NCI-H510A (cell line): Measurements from ENCODE around the gene RARRES2.

Experiments used
- DNase-seq: peaks from one replicate; lab custom pipeline; 2025; lab: John Stamatoyannopoulos, UW

Gene RARRES2

DNA sequence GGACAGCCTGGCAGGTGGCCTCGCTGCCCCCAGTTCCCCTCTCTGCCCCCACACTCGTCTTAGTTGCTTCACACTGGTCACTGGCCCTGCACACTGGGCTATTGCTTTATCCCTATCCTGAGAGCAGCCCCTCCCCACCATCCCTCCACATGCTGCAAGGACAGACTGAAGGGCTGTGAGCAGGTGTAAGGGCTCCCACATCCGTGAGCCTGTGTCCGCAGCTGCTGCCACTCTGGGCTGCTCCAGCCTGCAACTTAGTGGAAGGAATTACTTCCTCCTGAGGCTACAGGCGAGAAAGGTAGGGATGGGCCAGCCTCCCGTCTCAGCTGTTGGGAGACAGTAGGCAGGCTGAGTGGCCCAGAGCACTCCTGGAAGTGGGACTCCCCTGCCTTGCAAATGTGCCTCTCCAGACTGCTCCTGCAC, 3.8 kb downstream of the RARRES2 start:
- DNase-seq, result no peak

DNA sequence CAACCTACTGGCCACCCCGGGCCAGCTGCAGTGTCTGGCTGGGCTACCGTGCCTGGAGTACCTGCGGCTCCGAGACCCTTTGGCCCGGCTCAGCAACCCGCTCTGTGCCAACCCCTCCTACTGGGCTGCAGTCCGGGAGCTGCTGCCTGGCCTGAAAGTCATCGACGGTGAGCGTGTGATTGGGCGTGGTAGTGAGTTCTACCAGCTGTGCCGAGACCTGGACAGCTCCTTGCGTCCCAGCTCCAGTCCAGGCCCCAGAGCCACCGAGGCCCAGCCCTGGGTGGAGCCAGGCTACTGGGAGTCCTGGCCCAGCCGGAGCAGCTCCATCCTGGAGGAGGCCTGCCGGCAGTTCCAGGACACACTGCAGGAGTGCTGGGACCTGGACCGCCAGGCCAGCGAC, 4.2 kb downstream of the RARRES2 start:
- no peak for DNase-seq

DNA sequence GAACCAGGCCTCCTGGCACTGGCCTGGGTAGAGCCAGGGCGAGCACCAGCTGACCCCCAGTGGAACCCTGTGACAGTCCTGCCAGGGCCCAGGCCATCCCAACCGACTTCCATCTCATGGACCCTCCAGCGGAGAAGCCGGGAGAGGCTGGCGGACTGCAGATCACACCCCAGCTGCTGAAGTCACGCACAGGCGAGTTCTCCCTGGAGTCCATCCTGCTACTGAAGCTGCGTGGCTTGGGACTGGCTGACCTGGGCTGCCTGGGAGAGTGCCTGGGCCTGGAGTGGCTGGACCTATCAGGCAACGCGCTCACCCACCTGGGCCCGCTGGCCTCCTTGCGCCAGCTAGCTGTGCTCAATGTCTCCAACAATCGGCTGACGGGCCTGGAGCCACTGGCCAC, 4.7 kb downstream of the RARRES2 start:
- no peak for DNase-seq

DNA sequence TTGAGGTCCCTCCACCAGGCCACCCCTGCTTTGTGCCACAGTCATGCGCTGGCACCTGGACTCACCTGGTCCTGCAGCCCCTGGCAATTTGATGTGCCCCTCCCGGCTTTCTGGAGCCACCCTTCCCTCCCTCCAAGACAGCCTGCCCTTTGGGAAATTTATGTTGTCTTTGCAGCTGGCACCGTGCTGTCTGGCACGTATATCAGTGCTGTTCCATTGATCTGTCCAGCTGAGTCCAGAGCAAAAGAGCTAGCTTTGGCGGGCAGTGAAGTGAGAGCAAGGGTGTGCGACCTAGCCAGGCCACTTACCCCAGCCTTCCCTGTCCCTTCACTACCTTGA, 5.7 kb downstream of the RARRES2 start:
- DNase-seq, result no peak

DNA sequence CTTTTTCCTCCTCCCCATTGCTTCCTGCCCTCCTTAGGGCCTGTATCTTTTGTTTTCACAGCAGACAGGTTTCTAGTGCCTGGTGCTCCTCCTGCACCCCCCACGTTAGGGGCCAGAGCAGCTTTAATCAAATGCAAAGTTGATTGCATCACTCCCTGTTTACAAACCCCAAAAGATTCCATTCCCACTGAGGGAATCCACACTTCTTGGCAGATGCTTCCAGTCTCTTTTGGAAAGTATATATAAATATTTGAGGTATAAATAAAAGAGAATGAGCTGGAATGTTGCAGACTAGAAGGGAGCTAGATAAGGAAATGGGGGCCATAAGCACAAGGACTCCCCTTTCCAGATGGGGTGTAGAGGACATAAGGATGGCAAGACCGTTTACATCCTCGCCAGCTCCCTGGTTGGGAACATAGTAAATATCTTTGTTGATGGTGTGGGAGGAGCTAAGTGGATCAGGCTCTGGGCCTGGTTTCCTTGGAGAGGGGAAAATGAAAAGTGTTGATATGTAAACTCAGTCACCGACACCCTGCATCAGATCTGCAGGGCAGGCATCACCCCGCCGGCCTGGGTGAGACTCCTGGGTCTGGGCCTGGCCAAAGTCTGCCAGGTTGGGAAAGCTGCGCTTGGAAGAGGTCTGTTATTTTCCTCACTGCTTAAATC, 6.2 kb downstream of the RARRES2 start:
- DNase-seq, result no peak

DNA sequence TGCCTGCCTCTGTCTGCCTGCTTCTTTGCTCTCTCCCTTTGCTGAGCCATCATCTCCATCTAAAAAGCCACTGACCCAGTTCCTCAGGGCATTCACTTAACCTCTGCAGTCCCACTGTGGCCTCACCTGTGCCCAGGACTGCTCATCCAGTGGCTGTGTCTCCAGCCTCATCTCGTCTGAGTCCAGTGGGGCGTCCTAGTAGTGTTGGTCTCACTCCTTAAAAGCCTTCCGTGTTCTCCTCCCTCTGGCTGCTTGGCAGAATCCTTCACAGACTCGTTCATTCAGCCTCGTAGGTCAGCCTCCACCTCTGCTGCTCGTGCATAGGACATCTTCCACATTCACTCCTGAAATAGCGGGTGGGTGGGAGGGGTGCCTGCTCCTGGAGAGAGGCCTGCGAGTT, 7.3 kb downstream of the RARRES2 start:
- no peak for DNase-seq

DNA sequence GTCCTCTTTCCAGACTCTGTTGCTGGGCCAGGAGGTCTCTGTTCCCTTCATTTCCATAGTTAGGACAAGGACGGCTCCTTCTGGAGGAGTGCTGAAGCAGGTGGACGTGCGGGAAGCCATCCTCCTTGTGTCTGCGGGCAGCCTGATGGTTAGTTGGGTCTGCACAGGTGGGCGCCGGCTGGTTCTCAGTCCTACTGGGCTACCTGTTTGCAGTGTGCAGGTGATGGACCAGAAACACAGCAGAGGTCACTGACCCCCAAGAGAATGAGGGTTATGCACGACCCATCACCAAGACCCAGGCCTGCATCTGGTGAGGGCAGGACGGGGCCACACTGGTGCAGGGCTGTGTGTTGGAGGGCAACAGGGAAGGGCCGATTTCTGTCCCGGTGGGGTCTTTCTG, 7.8 kb downstream of the RARRES2 start:
- DNase-seq, result no peak

DNA sequence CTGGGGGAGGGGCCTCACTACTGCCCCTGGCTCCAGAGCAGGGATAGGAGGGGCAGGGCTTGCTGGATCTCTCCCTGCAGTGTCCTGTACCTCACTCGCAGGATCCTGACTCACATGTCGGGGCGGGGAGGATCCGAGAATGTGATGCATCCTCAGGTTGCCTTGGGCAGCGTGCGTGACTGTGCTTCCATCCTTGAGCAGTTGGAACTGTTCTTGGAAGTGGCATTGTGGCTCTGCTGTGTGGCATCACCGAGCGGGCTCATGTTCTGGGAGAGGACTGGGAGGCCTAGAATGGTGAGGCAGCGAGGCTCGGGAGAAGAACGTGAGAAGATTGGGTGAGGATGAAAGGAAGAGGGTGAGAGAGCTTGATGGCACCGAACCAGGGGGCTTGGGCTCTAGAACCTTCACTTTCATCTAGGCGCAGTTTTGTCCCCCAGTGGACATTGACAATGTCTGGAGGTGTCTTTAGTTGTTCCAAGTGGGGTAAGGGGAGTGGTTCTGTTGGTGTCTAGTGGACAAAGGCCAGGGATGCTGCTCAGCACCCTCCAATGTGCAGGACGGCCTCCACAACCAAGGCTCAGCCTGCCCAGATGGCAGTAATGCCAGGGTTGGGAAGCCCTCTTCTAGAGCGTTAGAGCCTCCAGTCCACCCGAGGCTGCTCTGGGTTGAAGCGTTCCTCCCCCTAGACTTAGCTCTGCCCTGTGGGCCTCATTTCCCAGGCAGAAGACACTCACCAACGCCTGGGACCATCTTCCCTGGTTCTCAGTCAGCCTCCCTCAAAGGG, 8.4 kb downstream of the RARRES2 start:
- DNase-seq, result no peak

DNA sequence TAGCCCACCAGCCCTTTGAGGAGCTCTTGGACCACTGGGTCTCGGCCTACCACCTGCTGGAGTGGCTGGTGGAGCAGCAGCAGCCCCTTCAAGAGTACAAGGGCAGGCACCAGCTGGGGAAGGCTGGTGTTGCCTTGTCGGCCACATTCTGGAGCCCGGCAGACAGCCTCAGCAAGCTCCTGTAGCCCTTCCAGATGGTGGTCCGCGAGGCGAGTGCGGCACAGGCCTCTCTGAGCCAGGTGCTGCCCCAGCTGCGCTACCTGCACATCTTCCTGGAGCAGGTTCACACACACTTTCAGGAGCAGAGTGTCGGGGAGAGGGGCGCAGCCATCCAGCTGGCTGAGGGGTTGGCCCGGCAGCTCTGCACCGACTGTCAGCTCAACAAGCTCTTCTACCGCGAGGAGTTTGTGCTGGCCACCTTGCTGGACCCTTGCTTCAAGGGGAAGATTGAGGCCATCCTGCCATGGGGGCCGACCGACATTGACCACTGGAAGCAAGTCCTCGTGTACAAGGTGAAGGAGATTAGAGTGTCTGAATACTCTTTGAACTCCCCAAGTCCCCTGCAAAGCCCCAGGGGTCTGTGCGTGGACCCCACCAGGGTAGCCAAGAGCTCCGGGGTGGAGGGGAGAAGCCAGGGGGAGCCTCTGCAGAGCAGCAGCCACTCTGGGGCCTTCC, 11.1 kb downstream of the RARRES2 start:
- DNase-seq, result no peak

DNA sequence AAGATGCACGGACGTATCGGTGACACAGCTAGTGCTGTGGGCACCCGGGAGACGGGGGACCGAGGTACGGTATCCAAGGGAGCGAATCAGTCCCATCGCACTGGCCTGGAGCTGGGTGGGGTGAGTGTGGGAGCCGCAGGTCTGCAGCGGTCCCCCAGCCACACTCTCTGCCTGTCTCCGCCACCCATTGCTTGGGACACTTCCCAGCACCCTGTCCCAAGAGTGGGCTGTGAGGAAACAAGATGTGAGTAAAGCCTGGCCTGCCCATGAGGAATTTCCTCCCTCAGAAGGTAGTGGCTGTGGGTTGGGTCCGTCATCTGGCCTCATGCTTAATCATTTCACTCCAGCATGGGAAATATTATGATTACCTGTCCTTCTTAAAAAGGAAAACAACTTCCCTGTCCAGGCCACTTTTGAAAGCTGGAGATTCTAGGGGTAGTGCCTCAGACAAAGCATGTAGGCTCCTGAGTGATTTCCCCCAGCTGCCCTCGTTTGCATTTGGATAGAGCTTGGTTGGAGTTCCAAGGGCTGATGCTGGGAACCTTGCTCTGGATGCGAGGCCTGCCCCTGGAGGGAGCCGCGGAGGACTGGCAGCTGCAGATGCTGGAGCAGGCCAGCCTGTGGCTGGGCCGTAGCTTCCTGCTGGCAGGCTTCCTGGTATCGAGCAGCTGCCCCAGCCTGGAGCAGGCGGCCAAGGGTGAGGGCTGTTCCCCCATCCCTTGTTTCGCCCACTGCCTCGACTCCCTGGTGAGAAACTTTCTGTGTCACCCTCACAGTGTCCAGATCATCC, 11.9 kb downstream of the RARRES2 start:
- DNase-seq, result no peak

DNA sequence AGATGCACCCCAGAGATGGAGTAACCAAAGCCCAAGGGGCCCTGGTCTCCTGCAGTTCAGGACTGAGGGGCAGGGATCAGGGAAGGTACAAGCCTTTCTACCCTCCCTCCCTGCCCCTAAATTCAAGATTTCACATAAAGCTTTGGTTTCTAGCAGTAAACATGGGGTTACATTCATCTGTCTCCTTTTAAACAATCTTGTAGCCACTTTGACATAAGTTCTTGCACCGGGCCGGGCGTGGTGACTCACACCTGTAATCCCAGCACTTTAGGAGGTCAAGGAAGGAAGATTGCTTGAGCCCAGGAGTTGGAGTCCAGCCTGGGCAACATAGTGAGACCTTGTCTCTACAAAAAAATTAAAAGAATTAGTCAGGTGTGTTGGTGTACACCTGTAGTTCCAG, 14.1 kb downstream of the RARRES2 start:
- DNase-seq, result no peak

DNA sequence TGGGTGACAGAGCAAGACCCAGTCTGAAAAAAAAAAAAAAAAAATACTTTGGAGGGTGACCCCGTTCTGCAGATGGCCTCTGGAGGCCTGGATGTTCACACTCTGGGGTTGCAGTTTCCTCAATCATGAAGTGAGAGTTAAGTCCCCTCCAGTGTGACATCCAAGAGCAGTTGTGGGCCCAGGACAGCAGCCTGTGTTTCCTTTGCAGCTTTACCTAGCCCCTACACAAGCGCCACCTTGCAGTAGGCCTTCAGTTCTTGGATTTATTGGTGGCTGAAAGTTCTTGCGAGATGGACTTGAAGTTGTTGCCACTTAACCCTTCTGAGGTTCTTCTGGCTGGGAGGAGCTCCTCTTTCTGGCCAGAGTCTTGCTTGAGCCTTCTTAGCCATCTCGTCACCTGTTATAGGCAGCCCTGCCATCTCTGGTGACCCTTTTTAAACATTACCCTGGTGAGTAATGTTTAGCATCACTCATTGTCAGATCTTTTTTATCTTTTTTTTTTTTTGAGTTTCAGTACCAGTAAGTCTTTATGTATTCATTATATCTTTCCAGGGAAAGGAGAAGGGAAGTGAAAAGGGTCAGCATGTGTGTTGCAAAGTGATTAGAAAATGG, 14.7 kb downstream of the RARRES2 start:
- DNase-seq, result no peak

DNA sequence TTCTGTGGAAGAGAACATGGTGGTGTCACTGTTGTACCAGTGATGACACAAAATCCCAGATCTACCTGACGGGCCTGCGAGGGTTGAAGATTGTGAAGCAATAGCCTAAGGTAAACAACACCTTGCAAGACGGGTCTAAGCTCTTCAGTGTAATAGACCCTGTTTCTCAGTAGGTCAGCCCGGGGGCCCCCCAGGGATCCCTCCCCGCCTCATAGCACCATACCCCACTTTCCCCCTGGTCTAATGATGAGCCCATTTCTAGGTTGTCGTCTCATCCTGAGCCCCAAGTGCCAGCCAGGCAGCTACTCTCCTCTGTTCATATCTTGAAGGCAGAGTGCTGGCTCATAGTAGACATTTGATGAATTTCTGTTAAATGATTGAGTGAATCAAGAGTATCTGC, 15.5 kb downstream of the RARRES2 start:
- DNase-seq, result no peak

DNA sequence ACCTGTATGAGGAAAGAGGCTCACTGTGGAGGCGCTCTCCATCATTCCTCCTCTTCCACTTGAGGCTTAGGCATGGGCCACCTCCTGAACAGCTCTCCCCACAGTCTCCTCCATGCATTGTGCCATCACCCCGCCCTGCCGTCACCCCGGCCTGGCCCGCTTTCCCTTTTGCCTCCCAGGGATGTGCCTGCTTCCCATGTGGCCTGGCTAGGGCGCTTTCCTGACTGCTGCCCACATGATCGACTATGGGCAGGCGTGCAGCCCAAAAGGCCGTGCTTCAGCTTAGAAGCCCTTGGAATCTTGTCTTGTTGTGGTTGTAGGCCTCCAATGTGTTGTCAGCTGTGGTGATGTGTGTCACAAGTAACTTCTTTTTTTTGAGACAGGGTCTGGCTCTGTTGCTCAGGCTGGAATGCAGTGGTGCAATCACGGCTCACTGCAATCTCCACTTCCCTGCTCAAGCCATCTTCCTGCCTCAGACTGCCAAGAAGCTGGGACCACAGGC, 16.3 kb downstream of the RARRES2 start:
- DNase-seq, result no peak

DNA sequence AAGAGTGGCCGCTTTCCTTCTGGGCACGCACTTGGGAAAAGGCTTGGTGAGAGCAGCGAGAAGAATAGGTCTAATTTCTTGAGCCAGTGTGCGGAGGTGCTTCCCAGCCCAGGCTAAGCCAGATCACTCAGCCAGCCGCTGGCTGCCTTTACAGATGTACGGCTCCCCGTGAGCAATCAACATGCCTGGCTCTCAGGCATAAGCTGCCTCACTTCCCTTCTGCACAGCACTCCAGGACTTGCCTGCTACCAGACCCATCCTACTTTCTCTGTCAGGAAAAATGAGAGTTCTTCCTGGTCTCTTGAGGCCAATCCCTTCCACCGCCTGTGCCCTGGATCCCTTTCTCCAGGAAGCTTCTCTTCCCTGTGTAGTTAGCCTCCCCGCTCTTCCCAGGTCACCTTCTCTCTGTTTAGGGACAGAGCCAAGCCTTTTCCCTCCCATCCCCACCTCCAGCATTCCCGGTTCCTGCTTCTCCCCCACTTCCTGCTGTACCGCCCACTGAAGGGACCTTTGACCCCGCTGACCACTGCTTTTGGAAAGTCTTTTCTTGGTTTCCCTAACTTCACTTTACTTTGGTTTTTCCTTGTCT, 17.0 kb downstream of the RARRES2 start:
- DNase-seq, result no peak

DNA sequence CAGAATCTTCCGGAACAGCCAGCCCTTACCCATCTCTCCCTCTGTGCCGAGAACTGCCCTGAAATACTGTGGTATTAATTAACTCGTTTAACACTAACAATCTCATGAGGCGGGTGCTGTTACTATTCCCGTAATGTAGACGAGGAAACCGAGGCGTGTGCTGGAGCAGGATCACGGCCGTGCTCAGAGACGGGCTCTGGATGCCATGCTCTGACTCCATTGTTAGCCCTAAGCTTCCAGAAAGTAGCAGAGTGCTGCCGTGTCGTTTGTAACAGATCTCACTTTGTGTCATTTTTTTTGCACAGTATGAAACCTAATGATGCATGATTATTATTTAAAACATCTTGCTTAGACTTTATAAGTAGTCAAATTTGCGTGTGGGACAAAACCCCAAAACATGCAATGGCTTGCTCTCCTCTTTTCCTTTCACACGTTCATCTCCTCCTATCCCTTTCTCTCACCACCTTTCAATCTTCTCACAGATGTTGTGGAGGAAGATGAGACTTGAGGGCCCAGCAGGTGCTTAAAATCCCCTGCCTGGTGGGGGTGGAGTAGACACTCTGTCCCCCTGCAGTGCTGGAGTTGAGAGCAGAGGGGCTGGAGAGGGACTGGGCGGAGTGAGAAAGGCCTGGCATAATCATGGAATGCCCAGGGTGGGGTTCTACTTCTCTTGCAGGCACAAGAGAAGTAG, 17.6 kb downstream of the RARRES2 start:
- no peak for DNase-seq

DNA sequence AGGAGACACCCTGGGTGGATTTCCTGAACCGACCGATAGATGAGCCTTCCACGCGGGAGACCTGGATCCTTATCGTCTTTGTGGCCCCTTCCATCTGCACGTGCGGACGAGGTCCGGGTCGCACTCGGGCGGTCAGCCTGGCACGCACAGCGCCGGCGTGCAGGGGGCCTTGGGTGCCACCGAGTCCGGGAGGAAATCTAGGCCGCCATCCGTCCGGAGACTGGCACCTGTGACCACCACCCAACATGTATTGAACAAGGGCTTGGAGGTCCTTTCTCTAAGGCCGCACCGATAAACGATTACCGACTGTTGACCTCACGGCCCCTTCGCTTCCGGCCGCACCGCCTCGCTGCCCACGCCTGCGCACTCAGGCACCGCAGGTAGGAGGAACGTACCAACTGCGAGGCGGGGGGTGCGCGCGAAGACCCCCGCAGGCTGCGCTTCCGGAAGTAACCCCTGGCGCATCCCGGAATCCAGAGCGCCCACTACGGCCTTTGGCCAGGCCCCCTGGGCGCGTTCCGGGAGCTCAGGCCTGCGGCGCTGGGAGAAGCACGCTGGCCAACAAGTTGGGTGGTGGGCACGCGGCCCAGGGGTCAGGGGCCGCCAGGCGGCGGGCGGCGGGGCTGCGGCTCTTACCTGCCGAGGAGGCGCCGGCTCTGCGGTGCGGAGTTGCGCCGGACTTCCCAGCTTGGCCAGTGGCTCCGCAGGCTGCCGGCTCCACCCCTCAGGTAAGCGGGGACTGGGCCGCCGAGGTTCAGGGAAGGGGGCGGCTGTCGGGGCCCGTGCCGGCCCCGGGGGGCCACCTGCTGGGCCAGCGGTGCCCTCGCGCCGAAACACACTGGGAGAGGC, 18.4 kb downstream of the RARRES2 start, which contains the start of the genes ACTR3C and LRRC61:
Gene ACTR3C (minus strand): TSS at position 713 of the 849 bp plus-strand sequence. CDS start 28,249 bp downstream, outside the sequence.
Gene LRRC61 (plus strand): TSS at position 523 of the 849 bp plus-strand sequence. CDS start 13,507 bp downstream, outside the sequence.
- DNase-seq, result peak; percentile 38

DNA sequence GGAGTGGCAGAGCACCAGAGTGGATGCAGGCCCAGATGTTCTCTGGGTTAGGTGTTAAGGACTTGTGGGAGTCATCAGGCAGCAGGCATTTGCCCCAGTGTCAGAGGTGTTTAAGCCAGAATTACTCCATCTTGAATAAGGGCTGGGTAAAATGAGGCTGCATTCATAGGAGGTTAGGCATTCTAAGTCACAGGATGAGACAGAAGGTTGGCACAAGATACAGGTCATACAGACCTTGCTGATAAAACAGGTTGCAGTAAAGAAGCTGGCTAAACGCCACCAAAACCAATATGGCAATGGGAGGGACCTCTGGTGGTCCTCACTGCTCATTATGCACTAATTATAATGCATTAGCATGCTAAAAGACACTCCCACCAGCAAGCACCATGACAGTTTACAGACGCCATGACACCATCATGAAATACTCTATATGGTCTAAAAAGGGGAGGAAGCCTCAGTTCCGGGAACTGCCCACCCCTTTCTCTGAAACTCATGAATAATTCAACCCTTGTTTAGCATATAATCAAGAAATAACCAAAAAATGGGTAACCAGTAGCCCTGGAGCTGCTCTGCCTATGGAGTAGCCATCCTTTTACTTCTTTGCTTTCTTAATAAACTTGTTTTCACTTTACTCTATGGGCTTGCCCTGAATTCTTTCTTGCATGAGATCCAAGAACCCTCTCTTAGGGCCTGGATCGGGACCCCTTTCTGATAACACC, 19.2 kb downstream of the RARRES2 start:
- DNase-seq, result no peak

DNA sequence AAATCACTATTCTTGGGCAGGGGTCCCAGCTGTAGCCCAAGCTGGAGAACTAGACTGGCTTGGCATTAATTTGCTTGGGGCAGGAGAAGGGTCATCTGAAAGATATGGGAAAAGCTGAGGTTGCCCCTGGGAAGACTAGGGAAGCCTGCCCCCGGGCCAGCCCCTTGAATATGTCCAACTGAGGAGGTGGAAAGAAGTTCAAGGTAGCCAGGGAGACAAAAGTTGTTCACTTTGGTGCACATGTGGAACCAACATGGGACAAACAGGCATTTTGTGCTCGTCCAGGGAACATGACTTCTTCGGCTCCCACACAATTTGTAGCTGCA, 19.7 kb downstream of the RARRES2 start:
- DNase-seq, result no peak
